MM.1S (cell line): ENCODE data around the gene TRPV2.

Experiments
- CTCF ChIP-seq: fragments of 300-600 bp; sonication (generic); IDR thresholded peaks from 2 replicates; pipeline ENCODE4 v1.5.1; 2016; ENCODE audit warnings: antibody characterized with exemption, low read length, mixed read lengths
- EZH2 ChIP-seq: fragments of 300-600 bp; sonication (generic); optimal IDR thresholded peaks from 2 replicates; pipeline ENCODE3; 2017; ENCODE audit warnings: low read depth, mild to moderate bottlenecking, antibody characterized with exemption, low read length, mixed read lengths
- EZH2phosphoT487 ChIP-seq: fragments of 300-600 bp; sonication (generic); IDR thresholded peaks from 2 replicates; pipeline ENCODE4 v1.6.1; 2018; ENCODE audit warnings: antibody characterized with exemption, low read length

GRCh38 chr17:16471295-16471694 is 55.9 kb downstream of the TRPV2 start:
- TF ChIP-seq CTCF: no peak
- no peak for TF ChIP-seq EZH2
- TF ChIP-seq EZH2phosphoT487: no peak
